CD4-positive, alpha-beta T cell treated with Interleukin-4 for 4 hours (primary cell): Measurements from ENCODE around the gene WDR13.
"Not testable (repeated sequence)": the region's sequence is repeated elsewhere in the genome, so short reads cannot be mapped to it uniquely, and the experiment has no call there.

Experiments used
- DNase-seq: peaks from one replicate; pipeline ENCODE4 v3.0.0-alpha.2; 2020

Gene WDR13

GRCh38 chrX:48598614-48599013 is 1.3 kb downstream of the WDR13 start:
- DNase-seq, result no peak

GRCh38 chrX:48599341-48599740 is 2.0 kb downstream of the WDR13 start:
- no peak for DNase-seq

GRCh38 chrX:48600226-48600625 is 2.9 kb downstream of the WDR13 start:
- no peak for DNase-seq

- DNase-seq, result no peak
Observed at GRCh38 chrX:48601741-48602394, 4.6 kb downstream of the WDR13 start.

GRCh38 chrX:48604701-48605100 is 7.4 kb downstream of the WDR13 start:
- no peak for DNase-seq

- DNase-seq, result no peak
Observed at GRCh38 chrX:48606091-48606490, 8.8 kb downstream of the WDR13 start.

GRCh38 chrX:48611703-48612102 is 14.4 kb downstream of the WDR13 start:
- DNase-seq, result no peak

GRCh38 chrX:48613502-48614160 is 16.3 kb downstream of the WDR13 start:
- no peak for DNase-seq

GRCh38 chrX:48616576-48616975 is 19.3 kb downstream of the WDR13 start:
- DNase-seq, result no peak

GRCh38 chrX:48617542-48618340 is 20.4 kb downstream of the WDR13 start:
- no peak for DNase-seq

GRCh38 chrX:48626401-48627298 is 29.4 kb downstream of the WDR13 start:
- no peak for DNase-seq

- DNase-seq, result peak; percentile 83
Observed at GRCh38 chrX:48631376-48632090, 34.2 kb downstream of the WDR13 start.

- no peak for DNase-seq
Observed at GRCh38 chrX:48632207-48632606, 34.9 kb downstream of the WDR13 start.

- DNase-seq, result no peak
Observed at GRCh38 chrX:48636301-48636700, 39.0 kb downstream of the WDR13 start.

- DNase-seq, result no peak
Observed at GRCh38 chrX:48636776-48637175, 39.5 kb downstream of the WDR13 start.

GRCh38 chrX:48645669-48646068 is 48.4 kb downstream of the WDR13 start:
- no peak for DNase-seq

GRCh38 chrX:48648336-48648751 is 51.1 kb downstream of the WDR13 start:
- DNase-seq, result peak; percentile 59

- DNase-seq, result no peak
Observed at GRCh38 chrX:48649102-48649501, 51.8 kb downstream of the WDR13 start.

- DNase-seq, result not testable (repeated sequence)
Observed at GRCh38 chrX:48652055-48652579, 54.8 kb downstream of the WDR13 start.

- DNase-seq, result not testable (repeated sequence)
Observed at GRCh38 chrX:48654746-48655145, 57.5 kb downstream of the WDR13 start.
